Thoracic aorta (tissue), 2 donors: Measurements from ENCODE around the gene INPP5A. TPM values are rescaled to one million over a fixed set of nuclear protein-coding genes. Genes with fewer than 3 reads are reported as not detected.
"Not testable (repeated sequence)": the region's sequence is repeated elsewhere in the genome, so short reads cannot be mapped to it uniquely, and the experiment has no call there.

Source experiments
- ATAC-seq: fragments of 150-250 bp; one replicate; pipeline ENCODE4 v1.8.0; 2017; ENCODE audit warnings: low read depth; ENCODE audit not compliant: insufficient number of reproducible peaks, low FRiP score
- DNase-seq: peaks from one replicate; pipeline ENCODE4 v3.0.0-alpha.2; 2020; ENCODE audit warnings: low spot score
- H3K27ac ChIP-seq, 2 donors: fragments of 200-600 bp; sonication (generic); 1 replicate in 1 of 2; 2 replicates in 1 of 2; pipeline ENCODE4 v1.5.1; 2016; ENCODE audit warnings: mild to moderate bottlenecking in 2 of 2, moderate library complexity in 2 of 2
- H3K27me3 ChIP-seq: fragments of 200-600 bp; sonication (generic); replicated peaks from 2 replicates; pipeline ENCODE4 v1.6.0; 2016; ENCODE audit warnings: mild to moderate bottlenecking; ENCODE audit not compliant: insufficient read depth
- H3K36me3 ChIP-seq: fragments of 200-600 bp; sonication (generic); one replicate; pipeline ENCODE4 v1.5.1; 2016
- H3K4me1 ChIP-seq, 2 donors: fragments of 200-600 bp; sonication (generic); 1 replicate in 1 of 2; 2 replicates in 1 of 2; pipeline versions ENCODE4 v1.5.1 to v1.6.0; 2016; ENCODE audit warnings: low read depth in 2 of 2, mild to moderate bottlenecking in 1 of 2; ENCODE audit not compliant: control insufficient read depth in 1 of 2
- H3K4me3 ChIP-seq: fragments of 200-600 bp; sonication (generic); 2 replicates; pipeline ENCODE4 v1.5.1; 2016; ENCODE audit warnings: mild to moderate bottlenecking
- H3K9me3 ChIP-seq: fragments of 200-600 bp; sonication (generic); 2 replicates; pipeline ENCODE4 v1.5.1; 2016
- CTCF ChIP-seq: fragments of 200-600 bp; sonication (generic); IDR thresholded peaks from one replicate; pipeline ENCODE4 v1.5.1; 2019; ENCODE audit warnings: antibody characterized with exemption
- total RNA-seq, 2 donors: library from RNA; depleted of rRNA; stranded (reverse); fragments of >200 nt; gene quantifications; one replicate each; pipeline versions ENCODE4 v1.1.0 to v1.2.3, GENCODE V29; 2016

INPP5A gene
- total RNA-seq, 2 donors from 2014 or later: 120 to 142 TPM

- Histone ChIP-seq H3K9me3 (no peaks in the 10 kb centered on the region), H3K27me3 (no peaks in the 10 kb centered on the region), H3K4me3 (no peak overlapping the region), H3K4me1 (peaks cover 0 to 5% of the 10 kb centered on the region in 2 donors), H3K27ac (no peak overlapping the region), H3K36me3 (no peaks in the 10 kb centered on the region)
- no peak for ATAC-seq
- no peak for DNase-seq
- TF ChIP-seq CTCF: no peak
Observed at GRCh38 chr10:132500781-132501415, 36.7 kb upstream of the INPP5A start.

- no peaks in the 10 kb centered on the region for H3K36me3 ChIP-seq
- no peak for TF ChIP-seq CTCF
- ATAC-seq (no peak), DNase-seq (no peak)
- H3K9me3 ChIP-seq: no peaks in the 10 kb centered on the region
- no peak overlapping the region for H3K4me3 ChIP-seq
- H3K4me1 ChIP-seq: no peaks in the 10 kb centered on the region
- no peaks in the 10 kb centered on the region for H3K27me3 ChIP-seq
- H3K27ac ChIP-seq: no peak overlapping the region
Observed at GRCh38 chr10:132502544-132503300, 34.9 kb upstream of the INPP5A start.

GRCh38 chr10:132503581-132504421, 33.8 kb upstream of the INPP5A start:
- H3K27ac ChIP-seq: no peak overlapping the region
- no peak for TF ChIP-seq CTCF
- no peaks in the 10 kb centered on the region for H3K27me3 ChIP-seq
- H3K9me3 ChIP-seq: no peaks in the 10 kb centered on the region
- DNase-seq (no peak), ATAC-seq (no peak)
- no peak overlapping the region for H3K4me3 ChIP-seq
- H3K36me3 ChIP-seq: no peaks in the 10 kb centered on the region
- H3K4me1 ChIP-seq: peaks cover 0 to 9% of the 10 kb centered on the region in 2 donors

- Histone ChIP-seq H3K4me1 (peaks cover 0 to 9% of the 10 kb centered on the region in 2 donors), H3K36me3 (no peaks in the 10 kb centered on the region), H3K4me3 (no peak overlapping the region), H3K9me3 (no peaks in the 10 kb centered on the region), H3K27me3 (no peaks in the 10 kb centered on the region), H3K27ac (no peak overlapping the region)
- no peak for ATAC-seq
- no peak for DNase-seq
- no peak for TF ChIP-seq CTCF
Observed at GRCh38 chr10:132504501-132505272, 32.9 kb upstream of the INPP5A start.

GRCh38 chr10:132505546-132505945, 32.0 kb upstream of the INPP5A start:
- not testable (repeated sequence) for DNase-seq, ATAC-seq, H3K4me1 ChIP-seq, H3K4me3 ChIP-seq, H3K27ac ChIP-seq, H3K36me3 ChIP-seq, H3K27me3 ChIP-seq, H3K9me3 ChIP-seq
